Forelimb muscle (tissue), 1 donor: Measurements from ENCODE around the gene PPP1R14D. TPM values are rescaled to one million over a fixed set of nuclear protein-coding genes. Genes with fewer than 3 reads are reported as not detected.

Experiments used
- DNase-seq: peaks from one replicate; pipeline ENCODE4 v3.0.0-alpha.2; 2013; ENCODE audit warnings: low read depth
- polyA plus RNA-seq: library from polyadenylated mRNA; unstranded; fragments of 120-200 nt; gene quantifications from one replicate; pipeline ENCODE4 v1.2.1, GENCODE V29; 2013; ENCODE audit not compliant: insufficient read length

PPP1R14D gene
- polyA plus RNA-seq, 1 donor: 0.19 TPM

DNA sequence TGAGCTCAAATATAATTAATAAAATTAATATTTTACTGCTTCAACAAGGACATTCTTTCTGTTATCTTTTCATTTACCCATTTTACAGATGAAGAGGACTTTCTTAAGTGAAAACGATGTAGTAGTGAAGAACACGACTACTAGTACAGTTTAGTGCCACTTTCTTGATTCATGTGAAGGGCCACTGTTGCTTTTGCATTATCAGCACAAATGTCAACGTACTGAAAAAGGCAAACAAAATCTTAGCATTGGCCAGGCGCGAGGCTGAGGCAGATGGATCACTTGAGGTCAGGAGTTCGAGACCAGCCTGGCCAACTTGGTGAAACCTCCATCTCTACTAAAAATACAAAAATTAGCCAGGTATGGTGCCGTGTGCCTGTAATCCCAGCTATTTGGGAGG, 9.5 kb downstream of the PPP1R14D start:
- DNase-seq: no peak

DNA sequence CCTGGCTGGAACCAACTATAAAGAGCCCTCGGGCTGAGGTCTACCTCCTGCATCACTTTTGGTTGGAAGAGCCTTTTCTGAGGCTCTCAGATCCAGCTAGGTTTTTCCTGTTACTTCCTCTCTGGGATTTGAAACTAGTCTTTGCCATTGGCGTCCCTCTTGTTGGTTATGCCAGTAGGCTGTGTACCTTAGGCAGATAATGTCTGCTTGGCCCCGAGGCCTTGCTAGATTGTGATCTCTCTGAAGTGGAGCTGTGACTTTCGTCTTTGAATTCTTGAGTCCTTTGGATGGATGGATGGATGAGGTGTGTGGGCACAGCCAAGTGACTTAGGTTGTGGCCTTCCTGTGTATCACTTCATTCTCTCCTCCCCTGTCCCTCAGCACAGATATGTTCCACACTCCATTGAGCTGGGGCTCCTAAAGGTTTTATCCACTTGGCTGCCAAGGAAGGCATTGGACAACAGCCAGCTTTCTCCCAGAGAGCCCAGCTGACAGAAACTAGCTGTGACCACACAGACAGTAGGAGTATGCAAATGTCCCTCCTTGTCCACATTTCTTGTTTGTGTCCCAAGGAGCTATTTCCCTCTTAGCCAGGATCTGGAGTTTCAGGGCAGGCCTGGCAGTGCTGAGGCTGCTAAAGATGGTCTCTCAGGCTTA, 13.3 kb downstream of the PPP1R14D start:
- no peak for DNase-seq

DNA sequence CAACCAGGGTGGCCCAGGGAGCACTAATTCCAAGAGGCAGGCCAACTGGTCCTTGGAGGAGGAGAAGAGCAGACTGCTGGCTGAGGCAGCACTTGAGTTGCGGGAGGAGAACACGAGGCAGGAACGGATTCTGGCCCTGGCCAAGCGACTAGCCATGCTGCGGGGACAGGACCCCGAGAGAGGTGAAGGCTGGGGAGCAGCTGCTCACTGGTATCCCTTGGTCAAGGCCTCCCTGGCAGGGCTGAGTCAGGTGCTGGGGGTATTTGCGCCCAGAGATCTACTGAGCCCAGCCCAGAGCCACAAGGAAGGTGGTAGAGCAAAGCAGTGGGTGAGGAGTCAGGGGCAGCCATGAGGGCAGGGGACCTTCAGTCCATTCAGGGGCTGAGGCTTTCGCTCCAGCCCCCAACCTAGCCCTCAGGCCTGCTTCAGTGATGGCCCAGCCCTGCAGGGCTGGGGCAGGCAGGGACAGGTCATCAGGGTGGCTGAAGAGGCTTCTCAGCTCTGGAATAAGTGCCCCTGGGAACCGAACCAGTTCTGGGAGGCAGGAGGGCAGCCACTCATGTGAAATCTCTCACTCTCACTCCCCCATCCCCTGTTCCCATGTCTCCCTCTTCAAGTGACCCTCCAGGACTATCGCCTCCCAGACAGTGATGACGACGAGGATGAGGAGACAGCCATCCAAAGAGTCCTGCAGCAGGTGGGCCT, 15.6 kb downstream of the PPP1R14D start:
- no peak for DNase-seq

DNA sequence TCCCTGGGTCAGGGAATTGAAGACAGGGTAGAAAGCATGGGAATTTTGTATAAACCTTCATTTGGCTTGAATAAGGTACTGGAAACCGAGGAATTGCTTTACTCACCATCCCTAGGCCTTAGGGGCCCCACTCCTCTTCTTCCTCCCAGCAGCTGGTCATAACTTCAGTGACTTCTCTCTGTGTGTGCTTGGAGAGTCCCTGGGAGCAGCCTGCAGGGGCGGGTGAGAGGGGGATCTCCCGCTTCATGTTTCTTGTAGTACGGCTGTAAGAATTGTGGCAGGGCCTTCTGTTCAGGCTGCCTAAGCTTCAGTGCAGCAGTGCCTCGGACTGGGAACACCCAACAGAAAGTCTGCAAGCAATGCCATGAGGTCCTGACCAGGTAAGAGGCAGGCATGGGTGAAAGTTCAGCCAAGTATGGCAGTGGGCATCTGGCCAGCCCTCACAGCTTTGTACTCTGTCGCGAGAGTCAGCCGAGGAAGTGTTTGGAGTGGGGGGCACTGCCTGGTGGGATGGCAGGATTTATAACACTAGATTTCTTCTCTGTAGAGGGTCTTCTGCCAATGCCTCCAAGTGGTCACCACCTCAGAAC, 19.6 kb downstream of the PPP1R14D start:
- DNase-seq: no peak

DNA sequence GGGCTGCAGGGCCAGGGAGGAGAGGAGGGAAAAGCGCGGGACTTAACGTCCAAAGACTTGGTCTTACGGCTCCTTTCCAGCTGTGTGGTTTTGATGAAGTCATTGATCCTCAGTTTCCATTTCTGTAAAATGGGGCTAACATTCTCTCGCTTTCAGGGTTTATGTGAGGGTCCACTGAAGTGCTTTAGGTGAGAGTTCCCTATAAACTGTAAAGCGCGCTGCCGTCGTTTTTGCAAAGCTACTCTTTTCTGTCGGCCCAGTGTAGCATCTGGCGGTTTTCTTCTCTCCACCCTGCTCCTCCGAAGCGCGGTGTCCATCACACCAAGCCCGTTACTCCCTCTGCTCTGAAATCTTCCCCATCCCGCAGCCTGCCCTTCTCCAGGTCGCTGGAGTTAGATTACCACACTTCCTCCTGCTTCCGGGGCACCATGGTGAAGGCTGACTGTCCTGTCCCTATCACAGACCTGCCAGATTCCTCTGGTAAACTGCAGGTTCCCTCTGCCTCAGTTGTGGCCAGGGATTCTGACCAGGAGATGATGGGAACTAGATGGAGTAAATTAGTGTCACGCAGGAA, 20.5 kb downstream of the PPP1R14D start:
- DNase-seq: no peak

DNA sequence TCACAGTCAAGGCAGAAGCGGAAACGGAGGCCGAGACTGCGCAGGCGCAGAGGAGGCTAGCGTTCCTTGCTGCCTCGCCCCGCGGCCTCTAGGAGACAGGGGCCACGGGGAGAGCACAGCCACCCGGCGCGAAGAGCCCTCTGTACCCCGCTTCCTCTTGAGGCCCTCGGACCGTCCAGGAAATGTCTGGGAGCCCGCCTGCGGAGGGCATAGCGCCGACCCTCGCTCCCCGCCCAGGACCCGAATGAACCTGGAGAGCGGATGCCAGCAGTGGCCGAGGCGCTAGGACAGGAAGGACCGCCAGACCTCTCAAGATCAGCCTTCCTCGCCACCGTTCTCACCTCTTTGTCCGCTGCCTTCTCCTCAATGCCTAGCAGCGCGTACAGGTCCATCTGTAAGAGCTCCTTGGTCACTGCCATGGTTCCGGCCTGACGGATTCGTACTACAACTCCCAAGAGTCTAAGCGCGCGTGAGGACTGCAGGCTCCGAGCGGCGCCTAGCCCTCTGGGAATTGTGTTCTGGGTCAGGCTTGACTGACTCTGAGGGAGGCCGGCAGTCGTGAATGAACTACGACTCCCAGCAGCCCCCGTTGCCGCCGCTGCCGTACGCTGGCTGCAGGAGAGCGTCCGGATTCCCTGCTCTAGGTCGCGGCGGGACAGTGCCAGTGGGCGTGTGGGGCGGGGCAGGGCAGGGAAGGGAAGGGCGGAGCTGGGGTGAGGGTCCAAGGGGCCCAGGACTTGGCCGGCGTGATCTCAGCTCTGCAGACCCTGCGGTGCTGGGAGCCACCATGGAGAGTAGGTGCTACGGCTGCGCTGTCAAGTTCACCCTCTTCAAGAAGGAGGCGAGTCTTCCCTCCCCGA, 21.2 kb downstream of the PPP1R14D start, which contains the start of the genes DNAJC17 and ZFYVE19:
Gene DNAJC17 (minus strand): TSS at position 446 of the 860 bp plus-strand sequence. CDS start 27 bp downstream, at position 419.
Gene ZFYVE19 (plus strand): TSS at position 62 of the 860 bp plus-strand sequence. CDS start 501 bp downstream, at position 563.
- DNase-seq: peak; percentile 98

- no peak for DNase-seq
These were observed 21.9 kb downstream of the PPP1R14D start for GRCh38 chr15:40806672-40807027.

DNA sequence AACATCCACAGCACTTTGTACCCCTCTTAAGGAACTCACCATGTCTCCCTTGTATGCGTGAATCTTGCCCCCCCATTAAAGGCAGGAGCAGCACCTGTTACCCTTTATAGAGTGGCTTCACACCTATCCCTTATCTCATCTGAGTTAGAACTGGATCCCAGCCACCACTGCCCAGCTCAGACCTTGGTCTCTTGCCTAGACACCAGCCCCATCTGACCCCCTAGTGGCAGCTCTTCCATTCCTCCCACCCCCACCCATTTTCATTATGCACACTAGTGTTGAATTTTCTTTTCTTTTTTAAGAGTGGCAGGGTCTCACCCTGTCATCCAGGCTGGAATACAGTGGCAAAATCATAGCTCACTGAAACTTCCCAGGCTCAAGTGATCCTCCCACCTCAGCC, 24.8 kb downstream of the PPP1R14D start:
- no peak for DNase-seq

- DNase-seq: no peak
These were observed 25.4 kb downstream of the PPP1R14D start for GRCh38 chr15:40803076-40803475.

GRCh38 chr15:40799523-40799922, 29.0 kb downstream of the PPP1R14D start:
- DNase-seq: no peak

DNA sequence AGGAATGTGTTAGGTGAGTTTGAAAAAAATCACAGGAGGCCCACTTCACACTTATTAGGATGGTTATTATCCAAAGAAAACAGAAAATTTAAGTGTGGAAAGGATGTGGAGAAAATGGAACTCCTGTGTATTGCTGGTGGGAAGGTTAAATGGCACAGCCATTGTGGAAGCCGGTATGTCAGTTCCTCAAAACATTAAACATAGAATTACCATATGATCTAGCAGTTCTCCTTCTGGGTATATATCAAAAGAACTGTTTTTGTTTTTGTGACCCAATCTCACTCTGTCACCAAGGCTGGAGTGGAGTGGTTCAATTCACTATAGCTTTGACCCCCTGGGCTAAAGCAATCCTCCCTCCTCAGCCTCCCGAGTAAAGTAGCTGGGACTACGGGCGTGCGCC, 32.0 kb downstream of the PPP1R14D start:
- no peak for DNase-seq

DNA sequence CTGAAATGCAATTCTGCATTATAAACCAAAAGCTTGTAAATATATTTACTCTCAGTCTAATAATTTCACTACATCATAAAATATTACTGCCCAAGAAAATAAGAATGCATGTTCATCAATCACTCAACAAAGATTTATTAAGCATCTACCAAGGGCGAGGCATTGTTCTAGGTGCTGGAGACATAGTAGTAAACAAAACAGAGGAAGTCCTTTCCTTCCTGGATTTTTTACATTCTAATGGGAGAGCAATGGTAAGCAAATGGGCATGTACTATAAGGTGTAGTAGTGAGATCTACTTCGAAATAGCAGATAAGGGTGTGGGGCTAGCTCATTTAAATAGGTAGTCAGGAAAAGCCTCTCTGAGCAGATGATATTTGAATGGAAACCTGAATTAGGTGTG, 32.5 kb downstream of the PPP1R14D start:
- no peak for DNase-seq

GRCh38 chr15:40793216-40793989, 35.1 kb downstream of the PPP1R14D start:
- no peak for DNase-seq

DNA sequence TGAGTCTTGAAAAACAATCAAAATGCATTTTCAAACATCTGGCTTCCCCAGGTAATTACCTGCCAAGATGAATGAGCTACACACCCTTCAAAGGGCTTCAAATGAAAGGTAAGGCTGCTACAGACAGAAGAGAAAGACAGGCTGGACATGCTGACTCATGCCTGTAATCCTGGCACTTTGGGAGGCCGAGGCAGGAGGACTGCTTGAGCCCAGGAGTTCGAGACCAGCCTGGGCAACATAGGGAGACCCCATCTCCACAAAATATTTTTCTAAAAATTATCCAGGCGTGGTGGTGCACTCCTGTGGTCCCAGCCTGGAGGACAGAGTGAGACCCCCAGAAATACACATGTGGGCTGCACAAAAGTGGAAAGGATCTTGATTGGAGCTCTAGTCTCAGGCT, 36.1 kb downstream of the PPP1R14D start:
- DNase-seq: no peak

- DNase-seq: no peak
These were observed 37.8 kb downstream of the PPP1R14D start for GRCh38 chr15:40790718-40791117.

- no peak for DNase-seq
These were observed 38.5 kb downstream of the PPP1R14D start for GRCh38 chr15:40789999-40790398.

- DNase-seq: no peak
These were observed 39.4 kb downstream of the PPP1R14D start for GRCh38 chr15:40789119-40789518.

DNA sequence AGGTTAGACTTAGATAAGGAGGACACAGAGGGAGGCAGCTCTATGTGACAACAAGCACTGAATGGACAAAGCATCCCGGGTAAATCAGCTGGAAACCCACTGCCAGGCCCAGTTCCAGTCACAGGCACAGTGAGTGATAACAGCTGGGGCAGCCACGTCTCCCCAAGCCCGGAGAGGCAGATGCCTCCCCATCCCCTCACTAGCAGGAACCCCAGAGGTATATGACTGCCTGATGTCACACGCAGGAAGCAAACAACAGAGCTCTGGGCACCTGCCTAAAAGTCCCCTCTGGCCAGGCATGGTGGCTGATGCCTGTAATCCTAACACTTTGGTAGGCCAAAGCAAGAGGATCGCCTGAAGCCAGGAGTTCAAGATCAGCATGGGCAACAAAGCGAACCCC, 40.5 kb downstream of the PPP1R14D start:
- DNase-seq: no peak

GRCh38 chr15:40787344-40787841, 41.1 kb downstream of the PPP1R14D start:
- no peak for DNase-seq

DNA sequence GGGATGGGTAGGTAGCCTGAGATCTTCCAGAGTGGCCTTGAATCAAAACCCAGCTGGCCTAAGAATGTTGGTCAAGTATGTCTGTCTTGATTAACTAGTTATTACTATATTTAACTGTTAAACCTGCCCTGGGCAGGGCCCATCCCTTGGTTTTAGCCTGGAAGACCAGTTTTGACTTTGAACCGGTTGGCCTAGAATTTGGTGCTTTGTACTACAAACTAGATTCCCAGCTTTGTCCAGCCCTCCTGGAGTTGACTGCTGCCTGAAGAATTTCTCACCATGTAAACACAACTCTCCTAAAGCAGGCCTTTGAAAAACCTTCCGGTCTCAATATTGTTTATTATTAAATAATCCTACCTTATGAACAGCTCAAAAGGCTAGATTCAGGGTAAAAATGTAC, 42.7 kb downstream of the PPP1R14D start:
- DNase-seq: no peak

DNA sequence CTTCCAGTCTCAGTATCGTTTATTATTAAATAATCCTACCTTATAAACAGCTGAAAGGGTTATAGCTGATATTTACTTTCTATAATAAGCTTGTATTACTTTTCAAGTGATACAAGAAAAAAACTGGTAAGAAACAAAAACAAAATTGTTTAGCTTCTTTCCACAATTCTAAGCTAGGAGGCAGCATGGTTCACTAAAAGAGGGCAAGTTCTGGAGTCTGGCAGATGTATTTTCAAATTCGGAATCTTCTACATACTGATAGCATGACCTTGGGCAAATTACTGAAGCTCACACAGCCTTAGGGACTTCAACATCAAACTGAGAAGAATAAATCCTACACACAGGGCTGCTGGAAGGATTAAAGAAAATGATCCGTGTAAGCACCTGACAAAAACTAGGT, 43.3 kb downstream of the PPP1R14D start:
- no peak for DNase-seq
